DND-41 (cell line): ENCODE measurements around the gene ADRA1B.

Source experiments
- ATAC-seq: fragments of 200-7000 bp; cut with Tn5 transposase; 3 replicates; pipeline ENCODE4 v1.9.1; 2021; ENCODE audit warnings: low read depth; ENCODE audit not compliant: insufficient read depth
- DNase-seq: peaks from one replicate; pipeline ENCODE4 v3.0.0-alpha.2; 2020
- H2AFZ ChIP-seq: 2 replicates; pipeline ENCODE4 v1.6.0; 2012; ENCODE audit warnings: low read depth, low read length
- H3K27ac ChIP-seq: 2 replicates; pipeline ENCODE4 v1.5.1; 2012; ENCODE audit warnings: low read length, inconsistent platforms
- H3K27me3 ChIP-seq: fragments of 200-600 bp; sonication (generic); 2 replicates; pipeline ENCODE4 v1.6.0; 2012; ENCODE audit warnings: low read length, mild to moderate bottlenecking, inconsistent platforms; ENCODE audit not compliant: insufficient read depth, poor library complexity
- H3K36me3 ChIP-seq: 2 replicates; pipeline ENCODE4 v1.5.1; 2012; ENCODE audit warnings: low read length, inconsistent platforms; ENCODE audit not compliant: insufficient read depth
- H3K4me1 ChIP-seq: 2 replicates; pipeline ENCODE4 v1.5.1; 2012; ENCODE audit warnings: mild to moderate bottlenecking, low read length; ENCODE audit not compliant: insufficient read depth
- H3K4me2 ChIP-seq: 2 replicates; pipeline ENCODE4 v1.6.0; 2012; ENCODE audit warnings: mild to moderate bottlenecking, moderate library complexity, low read length, inconsistent platforms; ENCODE audit not compliant: insufficient read depth
- H3K4me3 ChIP-seq, 2 experiments: fragments of 200-600 bp in 1 of 2; shearing (Covaris generic) in 1 of 2; 2 replicates each; pipeline ENCODE4 v1.5.1; 2012 to 2016; ENCODE audit warnings: inconsistent platforms in 2 of 2, low read length in 2 of 2, mild to moderate bottlenecking in 2 of 2, low read depth in 1 of 2, moderate library complexity in 1 of 2
- H3K79me2 ChIP-seq: 2 replicates; pipeline ENCODE4 v1.6.0; 2012; ENCODE audit warnings: low read length, inconsistent platforms; ENCODE audit not compliant: insufficient read depth
- H3K9ac ChIP-seq: 2 replicates; pipeline ENCODE4 v1.6.0; 2012; ENCODE audit warnings: low read depth, mild to moderate bottlenecking, inconsistent platforms, low read length, moderate library complexity
- H3K9me3 ChIP-seq: 2 replicates; pipeline ENCODE4 v1.5.1; 2012; ENCODE audit warnings: low read length, moderate library complexity, mild to moderate bottlenecking, inconsistent platforms; ENCODE audit not compliant: insufficient read depth, severe bottlenecking
- H4K20me1 ChIP-seq: 2 replicates; pipeline ENCODE4 v1.6.0; 2012; ENCODE audit warnings: low read length; ENCODE audit not compliant: insufficient read depth
- CTCF ChIP-seq: IDR thresholded peaks from 2 replicates; pipeline ENCODE4 v1.5.1; 2012; ENCODE audit warnings: borderline replicate concordance, low read length, moderate library complexity, mild to moderate bottlenecking; ENCODE audit not compliant: poor library complexity, severe bottlenecking; ENCODE audit errors: extremely low read depth
- EZH2 ChIP-seq: IDR thresholded peaks from 3 replicates; pipeline ENCODE4 v1.6.1; 2012; ENCODE audit warnings: borderline replicate concordance, low read depth, mild to moderate bottlenecking, moderate library complexity, low read length, inconsistent platforms; ENCODE audit not compliant: severe bottlenecking

The ADRA1B gene

DNA sequence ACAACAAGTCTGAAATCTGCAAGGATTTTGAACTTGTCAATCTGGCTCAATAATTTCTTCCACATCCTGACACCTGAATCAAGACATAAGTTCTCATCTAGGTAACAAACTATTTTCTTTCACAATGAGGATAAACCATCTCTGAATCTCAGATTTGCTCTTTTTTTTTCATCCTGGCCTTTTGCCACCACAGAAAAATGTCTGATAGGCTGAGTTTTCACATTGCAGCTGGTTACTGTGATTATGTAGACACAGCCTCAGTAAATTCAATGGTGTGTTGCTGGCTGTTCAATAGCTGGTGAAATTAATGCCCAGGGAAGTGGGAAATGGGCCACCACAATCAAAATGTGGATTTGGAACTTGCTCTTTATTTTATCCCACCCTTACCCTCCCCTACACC is 2.8 kb upstream of the ADRA1B start:
- no peaks in the 10 kb centered on the region for H4K20me1 ChIP-seq
- H3K4me2 ChIP-seq = no peak overlapping the region
- no peak overlapping the region for H3K27ac ChIP-seq
- no peak overlapping the region for H3K9ac ChIP-seq
- H3K4me3 ChIP-seq = no peak overlapping the region
- H3K4me1 ChIP-seq = no peaks in the 10 kb centered on the region
- H3K9me3 ChIP-seq = no peaks in the 10 kb centered on the region
- H3K27me3 ChIP-seq = peaks cover 5% of the 10 kb centered on the region
- TF ChIP-seq CTCF (no peak), EZH2 (no peak)
- H2AFZ ChIP-seq = no peak overlapping the region
- H3K36me3 ChIP-seq = no peaks in the 10 kb centered on the region
- H3K79me2 ChIP-seq = no peaks in the 10 kb centered on the region
- ATAC-seq = no peak
- no peak for DNase-seq

- no peak overlapping the region for H3K4me3 ChIP-seq
- H3K9ac ChIP-seq = no peak overlapping the region
- no peak overlapping the region for H3K27ac ChIP-seq
- DNase-seq = no peak
- H3K27me3 ChIP-seq = peaks cover 5% of the 10 kb centered on the region
- TF ChIP-seq CTCF (no peak), EZH2 (no peak)
- no peaks in the 10 kb centered on the region for H3K4me1 ChIP-seq
- no peak for ATAC-seq
- H3K79me2 ChIP-seq = no peaks in the 10 kb centered on the region
- no peaks in the 10 kb centered on the region for H4K20me1 ChIP-seq
- H3K9me3 ChIP-seq = no peaks in the 10 kb centered on the region
- no peak overlapping the region for H3K4me2 ChIP-seq
- no peaks in the 10 kb centered on the region for H3K36me3 ChIP-seq
- H2AFZ ChIP-seq = no peak overlapping the region
Measured at GRCh38 chr5:159916841-159917761, 819 bp downstream of the ADRA1B start.

GRCh38 chr5:159917994-159918393 is 1.7 kb downstream of the ADRA1B start:
- H3K4me1 ChIP-seq = no peaks in the 10 kb centered on the region
- no peak for ATAC-seq
- no peaks in the 10 kb centered on the region for H3K79me2 ChIP-seq

More at GRCh38 chr5:159917994-159918393, 1.7 kb downstream of the ADRA1B start:
- Histone ChIP-seq H3K4me2 (no peak overlapping the region), H3K36me3 (no peaks in the 10 kb centered on the region), H3K4me3 (no peak overlapping the region), H3K27me3 (peaks cover 5% of the 10 kb centered on the region), H2AFZ (no peak overlapping the region), H3K9me3 (no peaks in the 10 kb centered on the region), H3K27ac (no peak overlapping the region), H4K20me1 (no peaks in the 10 kb centered on the region), H3K9ac (no peak overlapping the region)
- DNase-seq = no peak
- TF ChIP-seq EZH2 = no peak
- no peak for TF ChIP-seq CTCF
